CD4-positive, alpha-beta T cell treated with Interleukin-6 for 4 hours (primary cell): ENCODE results near the gene DNAJB9.

Source experiments
- DNase-seq: peaks from one replicate; pipeline ENCODE4 v3.0.0-alpha.2; 2020; ENCODE audit warnings: mixed read lengths

The DNAJB9 gene

DNA sequence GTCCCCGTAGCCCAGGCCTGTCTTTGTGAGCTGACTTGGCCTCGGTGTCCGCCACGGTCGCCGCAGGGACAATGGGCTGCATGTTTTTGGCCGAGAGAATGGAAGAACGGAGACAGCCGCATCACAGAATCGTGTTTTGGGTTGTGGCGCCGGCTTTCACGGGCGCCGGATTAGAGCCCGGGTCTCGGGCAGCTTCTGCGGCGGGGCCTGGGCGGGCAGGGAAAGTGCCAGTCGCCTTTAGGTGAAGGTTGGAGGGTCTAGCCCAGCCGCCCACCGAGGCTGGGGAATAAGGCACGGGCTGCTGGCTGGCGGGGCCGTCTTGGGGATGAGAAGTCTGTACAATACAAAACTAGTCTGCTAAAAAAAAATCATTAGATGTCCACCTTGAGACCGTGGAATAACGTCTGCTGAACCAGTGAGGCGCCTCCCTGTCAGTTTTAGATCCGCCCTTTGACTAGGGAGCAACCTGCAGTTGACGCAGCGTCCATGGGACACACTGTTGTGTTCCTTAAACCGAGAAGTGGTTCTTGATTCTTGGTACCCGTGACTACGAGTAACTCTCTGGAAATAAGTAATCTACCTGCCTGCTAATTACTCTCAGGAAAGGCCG is 577 bp downstream of the DNAJB9 start:
- peak; percentile 46 for DNase-seq

DNA sequence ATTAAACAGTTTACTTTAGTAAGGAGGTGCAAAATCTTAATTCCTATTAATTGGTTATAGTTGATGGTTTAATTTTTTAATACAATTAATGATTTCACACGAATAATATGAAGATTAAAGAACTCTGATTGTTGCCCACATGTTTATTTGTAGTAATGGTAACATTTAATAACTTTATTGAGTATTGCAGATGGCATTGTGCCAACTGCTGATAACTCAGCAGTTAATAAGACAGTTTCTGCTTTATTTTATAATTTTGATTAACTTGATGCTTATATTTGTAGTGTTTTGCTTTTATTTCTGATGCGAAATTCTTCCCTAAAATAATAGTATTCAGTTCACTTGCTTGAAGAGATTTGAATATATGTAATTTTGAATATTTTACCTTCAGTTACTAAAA is 2.8 kb downstream of the DNAJB9 start:
- DNase-seq, result no peak

DNA sequence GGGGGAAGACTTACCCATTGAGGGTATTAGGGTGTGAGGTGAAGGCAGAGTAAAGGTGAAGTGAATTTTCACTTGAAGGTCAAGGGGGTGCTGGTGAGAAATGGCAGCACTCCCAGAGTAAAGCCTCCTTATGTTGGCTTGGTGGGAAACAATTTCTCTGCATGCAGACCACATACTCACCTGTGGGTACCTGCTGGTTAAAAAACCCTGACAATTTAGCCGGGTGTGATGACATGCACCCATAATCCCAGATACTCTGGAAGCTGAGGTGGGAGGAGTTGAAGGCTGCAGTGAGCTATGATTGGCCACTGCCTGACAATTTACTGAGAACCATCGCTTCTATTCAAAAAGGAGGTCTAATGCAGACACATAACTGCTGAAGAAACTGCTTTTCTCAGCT is 5.5 kb downstream of the DNAJB9 start:
- DNase-seq, result no peak

DNA sequence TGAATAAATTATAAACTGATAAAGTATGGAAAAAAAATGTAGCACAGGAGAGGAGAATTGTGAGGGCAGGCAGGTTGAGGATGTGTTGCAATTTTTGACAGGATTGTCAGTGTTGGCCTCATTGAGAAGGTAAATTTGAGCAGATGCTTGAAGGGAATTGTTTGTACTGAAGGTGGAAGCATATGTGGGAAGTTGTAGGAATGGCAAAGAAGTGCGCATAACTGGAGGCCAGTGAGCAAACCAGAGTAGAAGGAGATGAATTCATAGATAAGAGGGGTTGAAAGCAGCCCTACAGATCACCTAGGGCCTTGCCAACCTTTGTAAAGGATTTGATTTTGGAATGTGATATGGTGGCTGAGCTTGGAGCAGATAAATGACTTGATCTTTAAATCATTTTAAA is 6.4 kb downstream of the DNAJB9 start:
- no peak for DNase-seq

DNA sequence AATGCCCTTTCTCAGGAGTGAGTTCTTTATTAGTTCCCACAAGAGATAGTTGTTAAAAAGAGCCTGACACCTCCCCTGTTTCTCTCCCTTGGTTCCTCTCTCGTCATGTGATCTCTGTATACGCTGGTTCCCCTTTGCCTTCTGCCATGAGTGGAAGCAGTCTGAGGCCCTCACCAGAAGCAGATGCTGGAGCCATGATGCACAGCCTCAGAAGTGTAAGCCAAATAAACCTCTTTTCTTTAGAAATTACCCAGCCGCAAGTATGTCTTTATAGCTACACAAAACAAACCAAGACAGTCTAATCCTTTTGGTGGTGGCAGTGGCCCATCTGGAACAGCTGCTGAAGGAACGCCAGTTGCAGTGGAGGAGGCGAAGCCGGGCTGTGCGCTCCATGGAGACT is 9.3 kb downstream of the DNAJB9 start:
- no peak for DNase-seq

DNA sequence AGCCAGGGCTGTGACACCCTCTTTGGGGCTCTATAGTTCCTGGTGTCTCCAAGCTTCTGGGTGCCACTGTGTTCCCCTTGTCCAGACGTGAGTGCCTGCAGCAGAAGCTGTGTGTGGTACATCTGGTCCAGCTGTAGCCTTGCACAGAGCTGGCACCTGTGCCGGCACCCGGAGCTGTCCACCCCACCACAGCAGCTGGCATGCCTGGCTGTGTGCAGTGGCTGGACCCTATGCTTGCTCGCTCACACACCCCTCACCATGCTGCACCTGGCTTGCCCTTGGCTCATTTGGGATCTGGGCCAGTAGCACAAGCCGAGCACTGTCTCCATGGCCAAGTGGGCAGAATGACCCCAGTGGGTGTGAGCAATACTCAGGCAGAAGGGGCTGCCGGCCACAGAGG is 10.6 kb downstream of the DNAJB9 start:
- DNase-seq, result no peak

DNA sequence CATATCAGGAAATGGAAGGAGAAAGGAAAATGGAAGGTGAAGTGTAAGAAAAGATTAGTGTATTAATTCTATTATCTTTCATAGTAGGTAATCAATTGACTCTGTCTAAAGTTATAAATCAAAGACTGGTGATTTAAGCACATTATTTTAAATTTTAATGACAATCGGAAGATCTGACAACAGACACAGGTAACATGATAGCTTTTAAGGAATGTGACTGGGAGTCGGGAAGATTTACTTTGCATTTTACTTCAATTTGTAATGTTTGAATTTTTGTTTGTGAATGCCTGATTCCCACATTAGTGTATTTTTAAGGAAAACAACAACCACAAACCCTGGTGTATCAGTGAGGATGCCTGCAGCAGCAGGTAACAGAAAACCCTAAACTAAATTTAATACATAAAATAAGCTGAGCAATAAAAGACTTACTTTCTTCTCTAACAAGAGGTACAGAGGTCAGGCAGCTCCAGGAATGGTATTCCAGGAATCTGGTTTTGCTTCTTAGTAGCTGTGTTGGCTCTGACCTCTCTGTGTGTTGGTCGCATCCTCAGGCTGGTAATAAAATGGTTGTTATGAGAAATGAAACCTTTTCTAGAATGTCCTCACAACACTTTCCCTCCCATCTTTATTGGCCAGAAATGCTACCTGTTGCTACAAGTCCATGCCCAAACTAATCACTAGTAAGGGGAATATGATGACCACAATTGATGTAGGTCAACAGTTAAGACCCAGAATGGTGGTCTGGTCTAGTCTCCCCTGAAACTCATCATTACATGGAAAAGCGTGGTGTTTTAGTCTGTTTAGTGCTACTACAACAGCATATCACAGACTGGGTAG is 12.2 kb downstream of the DNAJB9 start:
- DNase-seq, result no peak

DNA sequence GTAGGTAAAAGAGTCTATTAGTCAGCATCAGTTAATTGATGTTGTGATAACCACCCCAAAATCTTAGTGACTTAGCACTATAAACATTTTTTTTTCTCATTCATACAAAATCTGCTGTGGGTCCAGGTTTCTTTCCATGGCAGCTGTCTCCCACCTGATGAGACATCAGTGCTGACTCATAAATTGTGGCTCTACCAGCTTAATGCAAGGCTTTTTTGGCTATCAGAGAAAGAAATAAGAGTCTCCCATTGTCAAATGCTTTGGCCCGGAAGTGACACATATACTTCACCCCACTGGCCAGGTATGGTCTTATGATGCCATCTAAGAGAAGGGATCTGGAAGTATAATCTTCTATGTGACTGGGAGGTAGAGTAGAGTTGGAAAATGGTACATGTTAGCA is 14.5 kb downstream of the DNAJB9 start:
- DNase-seq, result no peak

DNA sequence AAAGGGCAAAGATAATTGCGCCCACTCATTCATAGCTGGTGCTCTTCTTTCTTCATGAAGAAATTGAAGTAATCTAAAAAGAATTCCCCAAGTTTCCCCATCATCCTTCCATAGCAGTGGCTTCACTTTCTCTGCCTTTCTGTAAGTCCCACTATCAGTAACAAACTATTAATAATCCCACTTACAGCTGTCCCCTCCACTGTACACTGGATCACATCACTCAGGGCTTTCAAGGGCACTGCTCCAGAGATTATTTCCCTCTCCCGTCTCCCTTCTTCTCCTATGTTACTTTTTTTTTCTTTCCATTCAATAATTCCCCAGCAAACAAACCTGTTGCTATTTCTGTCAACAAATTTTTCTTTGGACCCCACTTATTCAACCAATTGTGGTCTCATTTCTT is 16.2 kb downstream of the DNAJB9 start:
- no peak for DNase-seq

DNA sequence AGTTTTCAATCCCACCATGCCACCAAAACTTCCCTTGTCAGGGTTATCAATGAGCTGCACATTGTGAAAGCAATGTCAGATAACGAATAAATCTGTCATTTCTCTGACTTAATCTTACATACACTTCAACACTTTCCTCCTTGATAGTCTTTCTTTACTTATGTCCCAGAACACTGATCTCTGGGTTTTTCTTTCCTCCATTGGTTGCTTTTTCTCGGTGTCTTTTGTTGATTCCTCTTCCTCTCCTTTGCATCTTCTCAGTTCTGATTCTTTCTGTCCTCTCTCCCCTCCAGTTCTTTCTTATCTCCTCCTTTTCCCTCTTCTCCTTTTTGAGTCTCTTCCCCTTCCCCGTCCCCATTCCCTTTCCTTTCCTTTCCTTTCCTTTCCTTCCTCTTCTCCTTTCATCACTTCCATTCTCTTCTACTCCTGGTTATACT is 16.6 kb downstream of the DNAJB9 start:
- no peak for DNase-seq

DNA sequence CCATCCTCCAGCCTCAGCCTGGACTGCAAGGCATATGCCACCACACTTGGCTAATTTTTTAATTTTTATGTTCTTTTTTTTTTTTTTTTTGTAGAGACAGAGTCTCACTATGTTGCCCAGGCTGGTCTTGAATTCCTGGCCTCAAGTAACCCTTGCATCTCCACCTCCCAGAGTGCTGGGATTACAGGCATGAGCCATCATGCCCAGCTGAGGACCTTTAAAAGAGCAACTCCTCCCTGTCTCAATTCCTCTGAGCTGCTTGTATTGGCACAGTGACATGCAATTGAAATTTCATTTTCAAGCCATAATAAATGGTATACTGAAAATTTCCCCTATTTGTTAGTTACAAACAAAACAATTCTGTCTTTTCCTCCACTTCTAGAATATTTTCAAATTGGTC is 19.5 kb downstream of the DNAJB9 start:
- DNase-seq, result no peak

DNA sequence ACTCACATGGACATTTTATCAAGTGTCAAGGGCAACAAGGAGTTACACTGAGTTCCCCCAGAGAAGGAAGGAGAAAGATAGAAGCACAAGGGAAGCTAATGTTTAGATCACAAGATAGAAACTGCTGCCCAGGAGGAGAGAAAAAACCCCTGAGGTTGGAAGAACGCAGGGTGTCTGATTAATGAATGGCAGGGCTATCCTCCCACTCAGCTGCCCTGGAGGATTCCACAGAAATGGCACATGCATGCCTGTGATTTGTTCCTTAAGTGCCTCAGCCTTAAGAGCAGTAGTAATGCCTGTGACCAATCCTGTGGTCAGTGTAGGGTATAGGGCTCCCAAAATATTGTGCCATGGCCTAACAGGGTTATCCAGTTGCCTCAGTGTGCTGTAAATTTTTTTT is 20.2 kb downstream of the DNAJB9 start:
- DNase-seq, result no peak

DNA sequence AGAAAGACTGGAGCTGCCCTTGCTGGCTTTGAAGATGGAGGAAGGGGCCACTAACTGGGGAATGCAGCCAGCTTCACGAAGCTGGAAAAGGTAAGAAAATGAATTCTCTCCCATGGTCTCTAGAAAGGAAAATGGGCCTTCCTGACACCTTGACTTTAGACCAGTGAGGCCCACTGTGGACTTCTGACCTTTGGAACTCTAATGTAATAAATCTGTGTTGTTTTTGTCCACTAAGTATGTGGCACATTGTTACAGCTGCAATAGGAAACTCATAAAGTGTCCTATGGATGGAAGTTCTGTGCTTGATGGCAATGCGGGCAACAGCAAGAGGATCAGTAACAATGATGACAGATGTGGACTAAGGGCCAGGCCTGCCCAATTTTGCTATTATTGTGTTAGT is 20.9 kb downstream of the DNAJB9 start:
- no peak for DNase-seq

DNA sequence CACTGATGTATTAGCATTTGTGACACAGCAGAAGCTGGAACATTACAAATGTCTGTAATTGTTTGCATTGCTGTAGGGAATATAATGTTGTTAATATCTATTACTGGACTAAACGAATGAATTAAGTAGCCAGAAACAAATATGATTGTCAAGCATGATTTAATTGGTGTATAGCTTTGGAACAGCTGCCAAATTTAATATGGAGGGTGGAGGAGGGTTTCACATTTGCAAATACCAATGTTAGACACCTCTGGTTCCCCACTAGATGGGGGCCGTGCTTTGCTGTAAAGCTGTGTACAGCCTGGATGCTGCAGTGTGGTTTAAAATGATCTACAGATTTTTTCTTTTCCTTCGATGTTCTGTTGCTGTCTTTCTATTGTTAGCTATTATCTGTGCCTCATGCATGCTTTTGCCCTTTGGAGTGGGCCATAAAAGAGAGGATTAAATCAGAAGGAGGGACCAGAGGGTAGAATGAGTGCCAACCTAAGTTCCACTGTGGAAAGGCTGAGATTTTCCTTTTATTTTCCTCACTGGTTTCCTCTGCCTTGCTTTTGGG is 23.1 kb downstream of the DNAJB9 start:
- no peak for DNase-seq

DNA sequence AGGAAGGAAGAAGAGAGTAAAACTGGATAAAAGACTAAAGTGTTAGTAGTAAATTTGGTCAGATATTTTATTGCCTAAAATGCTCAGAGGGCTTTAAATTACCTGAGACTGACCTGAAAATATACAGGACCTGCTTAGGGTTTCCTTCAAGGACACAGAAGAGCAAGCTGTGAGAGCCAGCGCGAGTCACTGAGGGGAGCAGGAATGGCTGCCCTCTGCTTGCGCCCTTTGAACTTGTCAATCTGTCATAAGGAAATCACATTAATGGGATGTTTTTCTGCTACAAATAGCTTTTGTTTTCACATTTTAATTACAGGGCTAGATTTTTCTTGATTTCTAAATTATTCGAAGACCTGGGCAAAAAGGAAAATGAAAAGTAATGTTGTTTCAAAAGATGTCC is 26.9 kb downstream of the DNAJB9 start:
- no peak for DNase-seq

DNA sequence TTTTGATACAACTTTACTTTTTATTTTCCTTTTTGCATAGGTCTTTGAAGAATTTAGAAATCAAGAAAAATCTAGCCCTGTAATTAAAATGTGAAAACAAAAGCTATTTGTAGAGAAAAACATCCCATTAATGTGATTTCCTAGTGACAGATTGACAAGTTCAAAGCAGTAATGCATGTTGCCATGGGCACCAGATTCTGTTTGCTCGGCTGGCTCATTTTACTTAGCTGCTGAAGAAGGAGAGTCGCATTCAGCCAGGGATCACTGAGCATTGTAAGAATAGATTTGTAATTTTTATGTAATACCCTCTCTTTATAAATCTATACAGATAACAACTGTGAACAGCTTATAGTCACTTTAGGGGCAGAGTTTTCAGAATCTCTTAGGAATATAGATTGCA is 28.5 kb downstream of the DNAJB9 start:
- DNase-seq, result no peak

DNA sequence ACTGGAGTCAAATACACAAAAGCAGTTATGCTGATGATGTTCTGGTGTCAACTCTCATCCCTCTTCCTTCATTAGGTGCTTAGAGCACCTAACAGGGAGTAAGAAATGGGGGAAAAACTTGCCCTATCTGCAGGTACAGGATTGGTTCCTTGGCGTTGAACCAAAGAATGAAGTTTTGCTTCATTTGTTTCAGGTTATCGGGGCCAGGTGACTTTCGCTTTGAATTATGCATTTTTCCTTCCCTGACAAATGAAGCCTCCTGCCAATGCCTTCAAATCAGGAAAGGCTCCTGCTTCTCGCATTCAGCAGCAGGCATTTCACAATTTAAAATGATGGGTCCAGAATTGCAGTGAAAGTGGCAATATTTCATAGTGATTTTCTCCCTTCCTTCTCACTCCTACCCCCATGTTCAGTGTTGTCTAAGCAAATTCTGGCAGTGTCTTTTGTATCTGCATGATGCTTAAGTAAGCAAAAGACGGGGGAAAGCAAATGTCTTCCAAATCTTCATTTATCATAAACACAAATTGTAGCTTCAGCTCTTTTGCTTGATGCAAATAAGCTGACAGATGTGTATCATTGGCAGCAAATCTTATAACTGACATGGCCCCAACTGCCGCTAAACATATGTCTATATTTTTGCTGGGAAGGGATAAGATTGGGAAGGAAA is 29.4 kb downstream of the DNAJB9 start:
- no peak for DNase-seq

DNA sequence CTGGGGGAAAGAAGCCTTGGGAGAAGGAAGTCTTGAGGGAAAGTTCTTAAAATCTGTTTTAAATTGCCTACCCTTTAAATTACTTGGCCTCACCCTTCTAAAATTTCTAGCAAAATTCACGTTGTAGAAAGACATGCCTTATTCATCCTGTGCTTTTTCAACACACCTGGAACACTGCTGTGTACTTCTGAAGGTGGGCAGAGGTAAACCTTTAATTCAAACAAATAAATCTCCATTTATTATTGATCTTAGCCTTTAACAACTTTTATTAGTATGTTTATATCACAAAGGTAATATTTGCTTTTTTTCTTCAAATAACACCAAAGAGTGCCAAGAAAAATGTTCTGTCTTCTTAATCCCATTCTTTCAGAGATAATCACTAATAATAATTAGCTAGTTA is 30.7 kb downstream of the DNAJB9 start:
- DNase-seq, result no peak

DNA sequence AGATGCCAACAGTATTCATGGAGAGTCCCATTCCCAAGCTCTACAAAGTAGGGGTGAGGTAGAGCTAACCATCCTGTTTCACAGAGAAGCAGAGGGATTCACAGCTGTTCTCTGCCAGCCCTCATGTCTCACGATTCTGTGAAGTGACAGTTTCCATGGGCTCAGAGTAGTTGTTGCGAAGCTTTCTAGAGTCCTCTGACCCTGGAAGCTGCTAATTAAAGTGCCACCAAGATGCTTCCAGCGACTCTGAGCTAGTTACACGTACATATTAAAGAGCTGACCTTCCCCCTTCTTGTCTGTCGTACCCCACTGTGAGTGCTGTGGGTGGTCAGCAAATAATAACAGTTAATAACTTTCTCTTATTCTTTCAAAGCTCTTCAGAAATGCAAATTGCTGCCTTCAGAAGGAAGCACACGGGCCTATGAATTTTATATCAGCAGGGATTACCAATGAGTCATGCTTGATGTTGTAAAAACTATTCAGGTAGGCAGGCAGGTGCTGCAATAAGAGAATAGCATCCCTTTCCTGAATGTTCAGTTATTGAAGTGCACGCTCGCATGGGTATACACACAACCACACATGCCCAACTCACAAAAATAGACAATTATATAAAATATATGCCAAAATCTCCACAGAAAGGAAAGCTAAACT is 34.1 kb downstream of the DNAJB9 start:
- DNase-seq, result no peak

DNA sequence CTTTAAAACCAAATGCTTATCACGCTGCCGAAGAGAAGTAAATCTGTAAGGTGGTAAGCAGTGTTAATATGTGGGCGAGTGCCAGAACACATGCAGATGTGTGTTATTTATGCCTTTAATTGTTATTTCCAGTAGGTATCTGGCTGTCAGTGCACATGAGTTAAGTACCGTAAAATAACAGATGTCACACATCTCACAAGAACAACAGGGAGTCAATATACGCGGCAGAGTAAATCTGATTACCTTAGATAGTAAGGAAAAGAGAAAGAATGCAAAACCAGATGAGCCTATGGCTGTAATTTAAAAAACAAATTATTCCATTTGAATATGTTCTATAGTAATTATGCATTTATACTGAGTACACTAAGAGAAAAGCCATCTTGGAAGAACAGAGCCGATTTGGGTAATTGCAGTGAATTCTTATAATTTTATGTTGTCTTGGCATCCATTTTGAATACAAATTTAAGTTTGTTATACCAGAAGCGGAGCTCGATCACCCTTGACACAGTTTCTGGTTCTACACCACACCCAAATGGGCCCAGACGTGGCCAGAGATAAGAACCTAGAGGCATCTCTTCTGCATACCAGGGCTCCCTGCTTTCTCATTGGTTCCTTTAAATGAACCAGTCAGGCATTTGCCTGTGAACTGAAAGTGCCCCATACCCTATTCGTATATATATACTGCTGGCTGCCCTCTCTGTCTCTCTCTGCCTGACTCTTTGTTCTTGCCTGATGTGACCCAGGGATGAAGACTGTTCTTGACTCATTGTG is 34.8 kb downstream of the DNAJB9 start:
- no peak for DNase-seq

DNA sequence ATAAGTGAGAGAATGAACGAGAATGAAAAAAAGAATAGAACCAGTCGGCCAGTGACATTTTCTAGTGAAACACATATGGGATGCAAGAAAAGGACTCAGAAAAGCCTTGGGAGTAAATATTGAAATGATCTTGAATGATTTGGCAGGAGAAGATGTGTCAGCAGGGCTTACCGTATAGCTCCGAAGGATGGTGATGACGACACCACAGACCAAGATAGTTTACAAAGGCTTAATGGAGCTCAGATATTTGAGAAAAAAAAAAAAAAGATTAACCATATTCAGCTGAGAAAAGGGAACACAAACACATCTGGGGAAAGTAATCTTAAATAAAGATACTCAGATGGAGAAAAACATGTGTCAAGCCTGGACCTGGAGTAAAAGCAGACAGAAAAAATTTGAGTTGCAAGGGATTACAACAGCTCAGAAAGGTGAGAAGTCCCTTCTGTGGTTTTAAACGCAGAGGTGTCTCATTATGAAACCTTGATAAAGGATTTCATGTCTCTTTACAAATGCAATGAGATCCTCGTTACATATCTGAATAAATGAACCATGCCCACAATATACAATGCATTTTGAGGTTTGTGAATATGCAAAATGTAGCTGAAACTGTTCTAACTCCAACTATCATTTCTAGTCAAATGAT is 36.0 kb downstream of the DNAJB9 start:
- no peak for DNase-seq

DNA sequence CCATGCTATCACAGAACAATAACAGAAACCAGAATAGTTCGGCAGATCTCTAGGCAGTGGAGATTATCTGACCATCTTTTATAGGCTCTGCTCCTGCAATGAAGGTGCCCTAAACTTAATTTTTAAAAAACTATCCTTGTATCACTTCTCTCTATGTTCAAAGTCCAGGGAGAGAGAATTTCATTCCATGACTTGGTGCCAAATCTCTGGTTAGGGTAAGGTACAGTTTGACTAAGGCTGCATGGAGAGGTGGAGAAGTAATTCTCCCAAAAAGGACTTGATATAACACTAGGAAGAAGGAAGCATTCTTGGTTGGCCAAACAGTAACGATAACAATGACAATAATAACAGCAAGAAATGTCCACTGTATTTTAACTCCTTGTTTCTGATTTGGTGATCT is 40.0 kb downstream of the DNAJB9 start:
- no peak for DNase-seq
